Right atrium auricular region (tissue), 2 donors: ENCODE measurements around the gene IMPA2. TPM values are rescaled to one million over a fixed set of nuclear protein-coding genes. Genes with fewer than 3 reads are reported as not detected.

Experiments
- DNase-seq: peaks from one replicate; pipeline ENCODE4 v3.0.0-alpha.2; 2019; ENCODE audit warnings: low spot score
- H3K27ac ChIP-seq, 2 donors: fragments of 200-600 bp; sonication (generic); 1 replicate in 1 of 2; 2 replicates in 1 of 2; pipeline ENCODE4 v1.5.1; 2016 to 2019
- H3K27me3 ChIP-seq, 2 donors: fragments of 200-600 bp; sonication (generic); one replicate each; pipeline versions ENCODE4 v1.5.1 to v1.6.0; 2017 to 2019
- H3K36me3 ChIP-seq: fragments of 200-600 bp; sonication (generic); one replicate; pipeline ENCODE4 v1.5.1; 2016
- H3K4me1 ChIP-seq, 2 donors: fragments of 200-600 bp; sonication (generic); one replicate each; pipeline versions ENCODE4 v1.5.1 to v1.6.0; 2017 to 2019
- H3K4me3 ChIP-seq, 2 donors: fragments of 200-600 bp; sonication (generic); 1 replicate in 1 of 2; 2 replicates in 1 of 2; pipeline ENCODE4 v1.5.1; 2017 to 2019; ENCODE audit warnings: mild to moderate bottlenecking in 1 of 2, moderate library complexity in 1 of 2
- H3K9me3 ChIP-seq, 2 donors: fragments of 200-600 bp; sonication (generic); one replicate each; pipeline ENCODE4 v1.5.1; 2019
- CTCF ChIP-seq, 2 donors: fragments of 200-600 bp; sonication (generic); IDR thresholded peaks; one replicate each; pipeline ENCODE4 v1.5.1; 2019; ENCODE audit warnings: antibody characterized with exemption in 2 of 2
- total RNA-seq, 2 donors: library from RNA; depleted of rRNA; stranded (reverse); fragments of >200 nt; gene quantifications; one replicate each; pipeline ENCODE4 v1.1.0, GENCODE V29; 2016

The IMPA2 gene
- total RNA-seq, 2 donors from 2014 or later, result 20.2 to 22.9 TPM

GRCh38 chr18:12005538-12006487, 24.5 kb downstream of the IMPA2 start:
- Histone ChIP-seq H3K4me1 (no peaks in the 10 kb centered on the region), H3K36me3 (peaks cover 16% of the 10 kb centered on the region), H3K27ac (no peak overlapping the region), H3K27me3 (no peaks in the 10 kb centered on the region), H3K9me3 (no peaks in the 10 kb centered on the region), H3K4me3 (no peak overlapping the region)
- DNase-seq, result no peak
- no peak for TF ChIP-seq CTCF (IDR thresholded peaks at IDR 0.05)

DNA sequence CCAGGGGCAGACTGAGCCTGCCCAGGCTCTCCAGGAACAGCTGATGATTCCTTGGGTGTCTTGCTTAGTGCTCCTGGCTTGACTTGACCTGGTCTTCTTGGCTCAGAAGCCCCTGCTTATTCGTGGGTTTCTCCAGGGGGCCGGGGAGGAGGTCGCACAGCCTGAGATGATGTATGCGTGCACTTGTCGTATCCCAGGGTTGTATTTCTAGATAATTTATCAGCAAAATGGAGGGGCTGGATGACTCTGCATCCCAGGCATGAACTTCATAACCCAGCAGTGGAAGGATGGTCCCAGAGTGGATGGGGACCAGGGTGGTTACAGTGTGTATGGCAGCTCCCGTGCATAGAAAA, 25.2 kb downstream of the IMPA2 start:
- H3K4me1 ChIP-seq, result peaks cover 0 to 4% of the 10 kb centered on the region in 2 donors
- H3K4me3 ChIP-seq, result no peak overlapping the region
- H3K9me3 ChIP-seq, result no peaks in the 10 kb centered on the region
- no peaks in the 10 kb centered on the region for H3K27me3 ChIP-seq
- DNase-seq, result no peak
- no peak overlapping the region for H3K27ac ChIP-seq
- no peak for TF ChIP-seq CTCF (IDR thresholded peaks at IDR 0.05)
- H3K36me3 ChIP-seq, result peaks cover 17% of the 10 kb centered on the region

GRCh38 chr18:12007063-12007462, 25.8 kb downstream of the IMPA2 start:
- no peak overlapping the region for H3K4me3 ChIP-seq
- H3K4me1 ChIP-seq, result peaks cover 0 to 6% of the 10 kb centered on the region in 2 donors
- no peaks in the 10 kb centered on the region for H3K9me3 ChIP-seq
- no peaks in the 10 kb centered on the region for H3K27me3 ChIP-seq
- no peak for DNase-seq
- peaks cover 23% of the 10 kb centered on the region for H3K36me3 ChIP-seq
- no peak for TF ChIP-seq CTCF (IDR thresholded peaks at IDR 0.05)
- H3K27ac ChIP-seq, result no peak overlapping the region

DNA sequence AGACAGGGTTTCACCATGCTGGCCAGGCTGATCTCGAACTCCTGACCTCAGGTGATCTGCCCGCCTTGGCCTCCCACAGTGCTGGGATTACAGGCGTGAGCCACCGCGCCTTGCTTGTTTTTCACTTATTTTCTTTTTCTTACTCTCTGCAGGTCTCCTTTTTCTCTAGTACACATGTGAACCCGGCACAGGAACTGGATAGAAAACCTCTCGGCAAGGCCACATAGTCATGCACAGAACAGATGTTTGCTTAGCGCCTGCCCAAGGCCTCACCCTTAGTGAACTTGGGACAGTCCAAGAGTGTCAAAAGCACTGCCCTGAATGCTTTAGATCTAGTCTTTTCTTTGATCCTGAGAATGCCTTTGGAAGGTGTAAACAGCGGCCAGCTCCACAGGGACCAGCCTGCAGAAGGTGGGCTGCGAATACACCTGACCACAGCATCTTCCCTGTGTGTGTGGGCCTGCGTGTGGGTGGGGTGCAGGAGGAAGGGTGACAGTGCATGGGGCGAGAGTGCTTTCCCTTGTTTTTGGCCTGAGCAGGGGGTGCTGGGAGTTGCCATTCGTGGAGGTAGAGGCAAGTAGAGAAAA, 27.0 kb downstream of the IMPA2 start:
- H3K9me3 ChIP-seq, result no peaks in the 10 kb centered on the region
- TF ChIP-seq CTCF (IDR thresholded peaks at IDR 0.05), result no peak
- H3K4me3 ChIP-seq, result no peak overlapping the region
- peaks cover 24% of the 10 kb centered on the region for H3K36me3 ChIP-seq
- no peak overlapping the region for H3K27ac ChIP-seq
- no peaks in the 10 kb centered on the region for H3K27me3 ChIP-seq
- DNase-seq, result no peak
- peaks cover 0 to 9% of the 10 kb centered on the region in 2 donors for H3K4me1 ChIP-seq

GRCh38 chr18:12008842-12009580, 27.7 kb downstream of the IMPA2 start:
- no peak for DNase-seq
- Histone ChIP-seq H3K27ac (no peak overlapping the region), H3K4me1 (peaks cover 0 to 9% of the 10 kb centered on the region in 2 donors), H3K27me3 (no peaks in the 10 kb centered on the region), H3K4me3 (no peak overlapping the region), H3K9me3 (no peaks in the 10 kb centered on the region), H3K36me3 (peaks cover 24% of the 10 kb centered on the region)
- no peak for TF ChIP-seq CTCF (IDR thresholded peaks at IDR 0.05)
